ENCODE measurements around the gene FAAP24. TPM values are rescaled to one million over a fixed set of nuclear protein-coding genes. Genes with fewer than 3 reads are reported as not detected.
A peak's percentile ranks its signal among the peaks of the same experiment; 100 is the strongest.
"Not testable (repeated sequence)": the region's sequence is repeated elsewhere in the genome, so short reads cannot be mapped to it uniquely, and the experiment has no call there.

The FAAP24 gene
- total RNA-seq, 2 donors from 2014 or later = 4.6 to 5.4 TPM

DNA sequence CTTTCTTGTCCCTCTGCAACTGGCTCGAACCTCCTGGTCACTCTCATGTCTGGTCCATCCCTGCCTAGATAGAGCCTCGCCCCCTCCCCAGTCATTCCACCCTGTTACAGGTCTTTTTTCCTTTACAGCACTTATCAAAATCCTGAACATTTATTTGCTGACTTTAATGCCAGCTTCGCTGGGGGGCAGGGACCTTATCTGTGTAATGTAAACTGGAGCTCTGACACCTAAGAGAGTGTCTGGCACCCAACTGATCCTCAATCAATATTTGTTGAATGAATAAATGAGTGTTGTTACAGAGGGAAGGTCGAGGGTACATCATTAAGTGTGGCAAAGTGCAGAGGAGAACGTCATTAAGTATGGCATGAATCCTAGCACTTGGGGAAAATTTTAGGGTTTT lies 16.7 kb downstream of the FAAP24 start:
- Histone ChIP-seq H3K27ac (ENCODE audit: low read depth, low read length) (no peak overlapping the region), H3K9me3 (ENCODE audit: control insufficient read depth, low read length) (no peaks in the 10 kb centered on the region), H3K4me3 (ENCODE audit: low read length) (no peak overlapping the region), H3K9ac (ENCODE audit: extremely low read depth, low read length, poor library complexity, severe bottlenecking) (no peak overlapping the region), H3K36me3 (ENCODE audit: control insufficient read depth, insufficient read depth, low read length) (peaks cover 69% of the 10 kb centered on the region), H3K27me3 (ENCODE audit: control insufficient read depth, insufficient read depth, low read length, poor library complexity, severe bottlenecking) (no peaks in the 10 kb centered on the region), H3K4me1 (ENCODE audit: control insufficient read depth, insufficient read depth, low read length) (no peaks in the 10 kb centered on the region)
- Mint-ChIP-seq H3K4me3 (no peak overlapping the region), H3K27me3 (ENCODE audit: insufficient read depth) (no peaks in the 10 kb centered on the region), H3K27ac (peak overlapping the region; percentile 66), H3K4me1 (peaks cover 12% of the 10 kb centered on the region), H3K9me3 (no peaks in the 10 kb centered on the region), H3K36me3 (ENCODE audit: low read depth) (peaks cover 63% of the 10 kb centered on the region)
- 77 to 79% methylated on average over 3 to 5 of the region's 5 CpGs for WGBS, 2 experiments (ENCODE audit: insufficient coverage in 1 of 2, insufficient read length in 1 of 2)
- TF ChIP-seq, protein P1, sequence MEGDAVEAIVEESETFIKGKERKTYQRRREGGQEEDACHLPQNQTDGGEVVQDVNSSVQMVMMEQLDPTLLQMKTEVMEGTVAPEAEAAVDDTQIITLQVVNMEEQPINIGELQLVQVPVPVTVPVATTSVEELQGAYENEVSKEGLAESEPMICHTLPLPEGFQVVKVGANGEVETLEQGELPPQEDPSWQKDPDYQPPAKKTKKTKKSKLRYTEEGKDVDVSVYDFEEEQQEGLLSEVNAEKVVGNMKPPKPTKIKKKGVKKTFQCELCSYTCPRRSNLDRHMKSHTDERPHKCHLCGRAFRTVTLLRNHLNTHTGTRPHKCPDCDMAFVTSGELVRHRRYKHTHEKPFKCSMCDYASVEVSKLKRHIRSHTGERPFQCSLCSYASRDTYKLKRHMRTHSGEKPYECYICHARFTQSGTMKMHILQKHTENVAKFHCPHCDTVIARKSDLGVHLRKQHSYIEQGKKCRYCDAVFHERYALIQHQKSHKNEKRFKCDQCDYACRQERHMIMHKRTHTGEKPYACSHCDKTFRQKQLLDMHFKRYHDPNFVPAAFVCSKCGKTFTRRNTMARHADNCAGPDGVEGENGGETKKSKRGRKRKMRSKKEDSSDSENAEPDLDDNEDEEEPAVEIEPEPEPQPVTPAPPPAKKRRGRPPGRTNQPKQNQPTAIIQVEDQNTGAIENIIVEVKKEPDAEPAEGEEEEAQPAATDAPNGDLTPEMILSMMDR (conservative IDR thresholded peaks at IDR 0.05) = no peak
- DNase-seq = no peak

GRCh38 chr19:32995966-32996365 lies 23.9 kb downstream of the FAAP24 start:
- WGBS, 2 experiments (ENCODE audit: insufficient coverage in 1 of 2, insufficient read length in 1 of 2) = 90 to 100% methylated on average over 3 to 17 of the region's 17 CpGs
- Mint-ChIP-seq H3K36me3 (ENCODE audit: low read depth) (peaks cover 71% of the 10 kb centered on the region), H3K27ac (peak overlapping the region; percentile 55)

DNA sequence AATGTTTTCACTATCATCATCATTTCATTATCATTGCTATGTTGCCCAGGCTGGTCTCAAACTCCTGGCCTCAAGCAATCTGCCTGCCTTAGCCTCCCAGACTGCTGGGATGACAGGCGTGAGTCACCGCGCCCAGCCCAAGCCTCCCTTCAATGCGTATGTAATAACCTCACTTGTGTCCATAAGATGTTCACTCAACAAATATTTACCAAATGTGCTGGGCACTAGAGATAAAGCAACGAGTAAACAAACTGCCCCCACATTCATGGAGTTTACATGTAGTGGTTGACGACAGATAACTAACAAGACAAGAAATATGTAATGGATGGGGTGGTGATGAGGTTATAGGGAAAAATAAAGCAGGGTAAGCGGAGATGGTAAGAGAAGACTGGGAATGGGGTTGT lies 25.0 kb downstream of the FAAP24 start:
- H3K27ac Mint-ChIP-seq; H3K27me3 ChIP-seq (ENCODE audit: control insufficient read depth, insufficient read depth, low read length, poor library complexity, severe bottlenecking); H3K27me3 Mint-ChIP-seq (ENCODE audit: insufficient read depth); H3K9ac ChIP-seq (ENCODE audit: extremely low read depth, low read length, poor library complexity, severe bottlenecking); DNase-seq; H3K4me3 ChIP-seq (ENCODE audit: low read length); H3K4me3 Mint-ChIP-seq; H3K27ac ChIP-seq (ENCODE audit: low read depth, low read length); H3K9me3 Mint-ChIP-seq; H3K4me1 Mint-ChIP-seq; H3K9me3 ChIP-seq (ENCODE audit: control insufficient read depth, low read length); H3K4me1 ChIP-seq (ENCODE audit: control insufficient read depth, insufficient read depth, low read length): not testable (repeated sequence)
- 50 to 81% methylated on average over 2 to 7 of the region's 7 CpGs for WGBS, 2 experiments (ENCODE audit: insufficient coverage in 1 of 2, insufficient read length in 1 of 2)
- peaks cover 66% of the 10 kb centered on the region for H3K36me3 Mint-ChIP-seq (ENCODE audit: low read depth)
- peaks cover 39% of the 10 kb centered on the region for H3K36me3 ChIP-seq (ENCODE audit: control insufficient read depth, insufficient read depth, low read length)

More at GRCh38 chr19:32995966-32996365, 23.9 kb downstream of the FAAP24 start:
- H3K9ac ChIP-seq (ENCODE audit: extremely low read depth, low read length, poor library complexity, severe bottlenecking); H3K9me3 ChIP-seq (ENCODE audit: control insufficient read depth, low read length); DNase-seq; H3K4me3 ChIP-seq (ENCODE audit: low read length); H3K27ac ChIP-seq (ENCODE audit: low read depth, low read length); H3K4me3 Mint-ChIP-seq; H3K27me3 Mint-ChIP-seq (ENCODE audit: insufficient read depth); H3K9me3 Mint-ChIP-seq; H3K4me1 ChIP-seq (ENCODE audit: control insufficient read depth, insufficient read depth, low read length); H3K27me3 ChIP-seq (ENCODE audit: control insufficient read depth, insufficient read depth, low read length, poor library complexity, severe bottlenecking); H3K4me1 Mint-ChIP-seq: not testable (repeated sequence)
- peaks cover 44% of the 10 kb centered on the region for H3K36me3 ChIP-seq (ENCODE audit: control insufficient read depth, insufficient read depth, low read length)

DNA sequence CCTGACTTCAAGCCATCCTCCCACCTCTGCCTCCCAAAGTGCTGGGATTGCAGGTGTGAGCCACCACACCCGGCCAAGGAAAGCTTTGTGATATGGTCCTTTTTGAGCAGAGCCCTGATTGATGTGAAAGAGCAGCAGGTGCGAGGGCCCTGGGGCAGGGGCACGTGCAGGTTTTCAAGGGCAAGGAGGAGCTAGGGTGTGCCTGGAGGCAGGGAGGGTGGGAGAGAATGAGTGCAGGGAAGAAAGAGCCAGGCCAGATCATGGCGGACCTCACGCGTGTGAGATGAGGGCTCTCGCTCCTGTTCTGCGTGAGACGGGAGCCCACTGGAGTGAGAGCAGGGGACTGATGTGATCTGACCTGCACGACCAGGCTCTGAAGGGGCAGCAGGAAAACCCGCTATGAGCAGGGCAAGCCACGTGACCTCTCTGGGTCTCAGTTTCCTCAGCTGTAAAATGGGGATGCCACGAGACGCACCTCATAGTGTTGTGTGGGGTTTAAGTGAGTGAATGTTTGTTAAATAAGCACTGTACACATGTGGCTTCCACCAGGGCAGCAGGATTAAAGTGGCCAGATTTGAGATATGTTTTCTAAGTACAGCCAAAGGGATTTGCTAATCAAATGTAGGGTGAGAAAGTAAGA lies 25.8 kb downstream of the FAAP24 start:
- Histone ChIP-seq H3K27ac (ENCODE audit: low read depth, low read length) (no peak overlapping the region), H3K36me3 (ENCODE audit: control insufficient read depth, insufficient read depth, low read length) (peaks cover 40% of the 10 kb centered on the region), H3K4me1 (ENCODE audit: control insufficient read depth, insufficient read depth, low read length) (no peaks in the 10 kb centered on the region), H3K27me3 (ENCODE audit: control insufficient read depth, insufficient read depth, low read length, poor library complexity, severe bottlenecking) (no peaks in the 10 kb centered on the region), H3K4me3 (ENCODE audit: low read length) (no peak overlapping the region), H3K9ac (ENCODE audit: extremely low read depth, low read length, poor library complexity, severe bottlenecking) (no peak overlapping the region), H3K9me3 (ENCODE audit: control insufficient read depth, low read length) (no peaks in the 10 kb centered on the region)
- Mint-ChIP-seq H3K36me3 (ENCODE audit: low read depth) (peaks cover 73% of the 10 kb centered on the region), H3K27ac (no peak overlapping the region), H3K4me1 (peaks cover 6% of the 10 kb centered on the region), H3K9me3 (no peaks in the 10 kb centered on the region), H3K4me3 (no peak overlapping the region), H3K27me3 (ENCODE audit: insufficient read depth) (no peaks in the 10 kb centered on the region)
- TF ChIP-seq, protein P1 (conservative IDR thresholded peaks at IDR 0.05) = no peak
- DNase-seq = no peak
- 92 to 99% methylated on average over 12 to 14 of the region's 14 CpGs for WGBS, 2 experiments (ENCODE audit: insufficient coverage in 1 of 2, insufficient read length in 1 of 2)

All from endodermal cell (in vitro differentiated cells).